ENCODE measurements around the gene TBXA2R.

TBXA2R gene

DNA sequence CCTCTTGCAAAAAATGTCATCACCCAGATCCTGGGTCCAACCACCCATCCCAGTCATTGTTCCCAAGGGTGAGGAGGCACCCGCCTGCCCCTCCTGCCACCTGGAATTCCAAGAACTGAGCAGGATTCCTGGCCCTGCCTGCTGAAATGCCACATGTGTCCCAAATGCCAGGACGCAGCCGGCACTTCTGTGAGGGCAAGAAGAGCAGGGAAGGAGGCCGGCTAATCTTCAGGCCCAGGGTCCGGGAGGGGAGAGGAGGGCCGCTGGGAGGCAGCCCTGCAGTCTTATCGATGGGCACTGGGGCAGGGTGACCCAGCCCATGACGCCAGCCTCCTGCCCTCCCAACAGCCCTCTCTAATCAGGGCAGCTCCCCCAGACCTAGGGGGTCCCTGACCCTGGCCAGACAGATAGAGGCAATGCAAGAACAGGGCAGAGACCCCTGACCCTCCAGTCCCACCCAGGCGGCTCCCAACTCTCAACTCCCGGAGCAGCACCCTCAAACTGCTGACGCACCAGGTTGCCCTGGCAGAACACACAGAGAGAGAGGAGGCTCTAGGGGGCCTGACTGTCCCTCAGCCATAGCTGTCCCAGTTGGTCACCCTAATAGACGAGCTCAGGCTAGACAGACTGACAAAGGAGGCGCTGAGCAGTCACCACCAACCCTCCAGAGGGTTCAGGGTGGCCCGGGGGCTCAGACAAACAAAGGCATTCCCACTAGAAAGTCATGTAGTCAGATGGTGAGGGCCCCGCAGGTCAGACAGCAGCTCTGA is 50.8 kb downstream of the TBXA2R start:
- TF ChIP-seq, protein P1, sequence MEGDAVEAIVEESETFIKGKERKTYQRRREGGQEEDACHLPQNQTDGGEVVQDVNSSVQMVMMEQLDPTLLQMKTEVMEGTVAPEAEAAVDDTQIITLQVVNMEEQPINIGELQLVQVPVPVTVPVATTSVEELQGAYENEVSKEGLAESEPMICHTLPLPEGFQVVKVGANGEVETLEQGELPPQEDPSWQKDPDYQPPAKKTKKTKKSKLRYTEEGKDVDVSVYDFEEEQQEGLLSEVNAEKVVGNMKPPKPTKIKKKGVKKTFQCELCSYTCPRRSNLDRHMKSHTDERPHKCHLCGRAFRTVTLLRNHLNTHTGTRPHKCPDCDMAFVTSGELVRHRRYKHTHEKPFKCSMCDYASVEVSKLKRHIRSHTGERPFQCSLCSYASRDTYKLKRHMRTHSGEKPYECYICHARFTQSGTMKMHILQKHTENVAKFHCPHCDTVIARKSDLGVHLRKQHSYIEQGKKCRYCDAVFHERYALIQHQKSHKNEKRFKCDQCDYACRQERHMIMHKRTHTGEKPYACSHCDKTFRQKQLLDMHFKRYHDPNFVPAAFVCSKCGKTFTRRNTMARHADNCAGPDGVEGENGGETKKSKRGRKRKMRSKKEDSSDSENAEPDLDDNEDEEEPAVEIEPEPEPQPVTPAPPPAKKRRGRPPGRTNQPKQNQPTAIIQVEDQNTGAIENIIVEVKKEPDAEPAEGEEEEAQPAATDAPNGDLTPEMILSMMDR (IDR thresholded peaks at IDR 0.05; ENCODE audit: poor library complexity, severe bottlenecking): no peak
- peak overlapping the region; percentile 78 for H3K4me3 ChIP-seq (ENCODE audit: severe bottlenecking)
- no peaks in the 10 kb centered on the region for H3K9me3 ChIP-seq (ENCODE audit: severe bottlenecking)
- no peak overlapping the region for H3K27ac ChIP-seq (ENCODE audit: poor library complexity, severe bottlenecking)
- DNase-seq (ENCODE audit: low spot score) (no peak), ATAC-seq (ENCODE audit: low read depth) (no peak)
- H3K27me3 ChIP-seq (ENCODE audit: insufficient read depth, poor library complexity, severe bottlenecking): no peaks in the 10 kb centered on the region
- peaks cover 4% of the 10 kb centered on the region for H3K4me1 ChIP-seq (ENCODE audit: insufficient read depth, poor library complexity, severe bottlenecking)
- peaks cover 3% of the 10 kb centered on the region; the same call in 1 of the 2 replicates for H3K36me3 ChIP-seq (ENCODE audit: low read depth)

DNA sequence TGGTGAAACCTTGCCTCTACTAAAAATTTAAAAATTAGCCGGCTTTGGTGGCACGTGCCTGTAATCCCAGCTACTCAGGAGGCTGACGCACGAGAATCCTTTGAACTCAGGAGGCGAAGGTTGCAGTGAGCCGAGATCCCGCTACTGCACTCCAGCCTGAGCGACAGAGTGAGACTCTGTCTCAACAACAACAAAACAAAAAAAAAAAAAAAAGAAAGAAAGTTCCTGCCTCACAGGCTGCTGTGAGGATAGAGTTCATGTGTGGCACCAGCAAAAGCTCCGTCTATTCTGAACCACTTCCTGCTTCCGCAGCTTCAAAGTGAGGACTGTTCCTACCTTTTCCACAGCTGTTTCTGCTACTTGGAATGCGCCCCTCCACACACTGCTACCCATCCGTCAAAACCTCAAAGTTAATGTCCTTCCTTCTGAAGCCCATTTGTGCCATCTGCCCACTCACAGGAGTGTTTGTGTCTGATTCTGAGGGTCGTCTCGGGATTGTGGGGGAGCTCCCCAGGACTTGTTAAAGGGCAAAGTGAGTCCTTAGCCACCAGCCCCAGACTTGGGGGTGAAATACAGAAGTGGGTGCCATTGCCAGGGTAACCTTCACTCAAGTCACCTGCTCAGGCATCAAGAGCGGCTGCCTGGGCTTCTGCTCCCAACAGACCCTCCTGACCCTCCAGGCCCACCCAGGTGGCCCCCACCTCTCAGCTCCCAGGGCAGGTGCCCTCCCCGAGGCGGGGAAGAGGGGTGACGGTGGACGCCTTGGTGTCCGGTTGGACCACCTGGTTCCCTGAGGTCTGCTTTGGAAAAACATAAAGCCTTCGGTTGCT is 52.2 kb downstream of the TBXA2R start:
- TF ChIP-seq, protein P1 (IDR thresholded peaks at IDR 0.05; ENCODE audit: poor library complexity, severe bottlenecking): no peak
- DNase-seq (ENCODE audit: low spot score): no peak
- ATAC-seq (ENCODE audit: low read depth): no peak
- Histone ChIP-seq H3K36me3 (ENCODE audit: low read depth) (peaks cover 4% of the 10 kb centered on the region; the same call in 1 of the 2 replicates), H3K27ac (ENCODE audit: poor library complexity, severe bottlenecking) (no peak overlapping the region), H3K9me3 (ENCODE audit: severe bottlenecking) (no peaks in the 10 kb centered on the region), H3K4me1 (ENCODE audit: insufficient read depth, poor library complexity, severe bottlenecking) (peaks cover 4% of the 10 kb centered on the region), H3K27me3 (ENCODE audit: insufficient read depth, poor library complexity, severe bottlenecking) (no peaks in the 10 kb centered on the region), H3K4me3 (ENCODE audit: severe bottlenecking) (no peak overlapping the region)

DNA sequence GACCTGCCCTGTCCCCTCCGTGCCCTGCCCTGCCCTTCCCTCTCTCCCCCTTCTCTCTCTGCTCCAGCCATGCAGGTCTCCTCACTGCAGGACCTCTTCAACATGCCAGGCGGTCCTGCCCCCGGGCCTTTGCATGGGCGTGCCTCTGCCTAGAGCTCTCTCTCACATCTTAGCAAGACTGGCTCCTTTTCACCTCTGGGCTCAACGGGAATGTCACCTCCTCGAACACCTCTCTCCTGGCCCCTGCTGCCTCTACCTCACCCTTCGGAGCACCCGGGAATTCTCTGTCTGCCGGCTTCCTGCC is 54.9 kb downstream of the TBXA2R start:
- Histone ChIP-seq H3K9me3 (ENCODE audit: severe bottlenecking) (no peaks in the 10 kb centered on the region), H3K27me3 (ENCODE audit: insufficient read depth, poor library complexity, severe bottlenecking) (no peaks in the 10 kb centered on the region), H3K4me1 (ENCODE audit: insufficient read depth, poor library complexity, severe bottlenecking) (no peaks in the 10 kb centered on the region), H3K36me3 (ENCODE audit: low read depth) (peaks cover 16% of the 10 kb centered on the region; the same call in 1 of the 2 replicates), H3K27ac (ENCODE audit: poor library complexity, severe bottlenecking) (no peak overlapping the region), H3K4me3 (ENCODE audit: severe bottlenecking) (no peak overlapping the region)
- DNase-seq (ENCODE audit: low spot score): no peak
- TF ChIP-seq, protein P1 (IDR thresholded peaks at IDR 0.05; ENCODE audit: poor library complexity, severe bottlenecking): no peak
- no peak for ATAC-seq (ENCODE audit: low read depth)

DNA sequence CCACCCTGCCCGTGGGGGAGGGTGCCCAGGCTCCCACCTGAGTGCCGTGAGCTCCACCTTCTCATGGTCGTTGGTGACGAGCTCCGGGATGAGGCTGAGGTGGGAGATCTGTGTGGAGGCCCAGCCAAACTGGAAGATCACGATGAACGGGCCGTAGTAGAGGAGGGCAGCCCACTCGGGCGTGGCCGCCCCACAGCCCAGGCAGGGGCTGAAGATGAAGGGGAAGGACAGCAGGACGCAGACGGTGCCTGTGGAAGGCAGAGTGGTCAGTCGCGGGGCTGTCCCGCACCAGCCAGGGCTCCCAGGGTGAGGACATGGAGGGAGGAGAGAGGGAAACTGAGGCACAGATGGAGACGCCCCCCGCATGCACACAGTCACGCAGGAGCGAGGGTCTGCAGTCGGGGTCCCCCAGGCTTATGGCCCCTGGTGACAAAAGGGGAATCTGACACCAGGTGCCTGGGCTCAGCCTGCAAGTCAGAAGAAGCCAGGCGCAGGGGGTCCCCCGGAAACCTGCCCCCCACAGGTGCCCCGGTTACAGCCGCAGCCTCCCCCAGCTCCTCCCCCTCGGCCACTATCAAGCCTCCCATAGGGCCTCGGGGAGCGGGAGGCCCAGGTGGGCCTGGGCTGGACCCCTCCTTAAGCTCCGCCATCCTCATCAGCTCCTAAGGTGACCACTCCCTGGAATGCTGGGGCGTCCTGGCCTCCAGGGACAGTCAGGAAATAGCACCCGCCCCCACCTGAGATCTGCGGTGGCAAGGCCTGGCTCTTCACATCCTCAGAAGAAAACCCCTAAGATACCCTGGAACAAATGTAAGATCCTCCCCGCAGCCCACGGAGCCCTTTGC is 55.5 kb downstream of the TBXA2R start:
- no peaks in the 10 kb centered on the region for H3K9me3 ChIP-seq (ENCODE audit: severe bottlenecking)
- TF ChIP-seq, protein P1 (IDR thresholded peaks at IDR 0.05; ENCODE audit: poor library complexity, severe bottlenecking): no peak
- ATAC-seq (ENCODE audit: low read depth) (no peak), DNase-seq (ENCODE audit: low spot score) (no peak)
- H3K27ac ChIP-seq (ENCODE audit: poor library complexity, severe bottlenecking): no peak overlapping the region
- H3K36me3 ChIP-seq (ENCODE audit: low read depth): peaks cover 16% of the 10 kb centered on the region; the same call in 1 of the 2 replicates
- H3K4me1 ChIP-seq (ENCODE audit: insufficient read depth, poor library complexity, severe bottlenecking): no peaks in the 10 kb centered on the region
- no peak overlapping the region for H3K4me3 ChIP-seq (ENCODE audit: severe bottlenecking)
- H3K27me3 ChIP-seq (ENCODE audit: insufficient read depth, poor library complexity, severe bottlenecking): no peaks in the 10 kb centered on the region
